DND-41 (cell line): Measurements from ENCODE around the gene CWF19L1.

Experiments used
- EZH2 ChIP-seq: IDR thresholded peaks from 3 replicates; pipeline ENCODE4 v1.6.1; 2012; ENCODE audit warnings: borderline replicate concordance, low read depth, mild to moderate bottlenecking, moderate library complexity, low read length, inconsistent platforms; ENCODE audit not compliant: severe bottlenecking
- TF ChIP-seq, protein P1 (sequence below): IDR thresholded peaks from 2 replicates; pipeline ENCODE4 v1.5.1; 2012; ENCODE audit warnings: borderline replicate concordance, low read length, moderate library complexity, mild to moderate bottlenecking; ENCODE audit not compliant: poor library complexity, severe bottlenecking; ENCODE audit errors: extremely low read depth

DNA sequence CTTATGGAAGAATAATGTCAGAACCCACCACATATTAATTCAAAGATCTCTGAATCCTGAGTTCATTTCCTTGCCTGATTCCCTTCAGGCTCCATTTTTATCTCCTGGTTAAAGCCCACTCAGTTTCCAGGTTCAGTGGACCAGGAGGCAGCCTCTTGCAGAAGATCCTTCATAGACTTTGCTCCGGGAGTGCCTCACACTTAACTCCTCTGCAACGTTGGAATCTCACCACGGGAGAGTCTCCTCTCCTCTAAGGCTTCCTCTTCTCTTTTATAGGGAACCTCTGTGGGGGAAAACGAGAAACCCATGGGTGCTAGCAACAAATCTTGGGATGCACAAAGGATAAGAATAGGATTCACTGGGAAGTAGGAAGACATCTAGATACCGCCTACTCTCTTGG lies 20.8 kb upstream of the CWF19L1 start:
- TF ChIP-seq, protein P1, sequence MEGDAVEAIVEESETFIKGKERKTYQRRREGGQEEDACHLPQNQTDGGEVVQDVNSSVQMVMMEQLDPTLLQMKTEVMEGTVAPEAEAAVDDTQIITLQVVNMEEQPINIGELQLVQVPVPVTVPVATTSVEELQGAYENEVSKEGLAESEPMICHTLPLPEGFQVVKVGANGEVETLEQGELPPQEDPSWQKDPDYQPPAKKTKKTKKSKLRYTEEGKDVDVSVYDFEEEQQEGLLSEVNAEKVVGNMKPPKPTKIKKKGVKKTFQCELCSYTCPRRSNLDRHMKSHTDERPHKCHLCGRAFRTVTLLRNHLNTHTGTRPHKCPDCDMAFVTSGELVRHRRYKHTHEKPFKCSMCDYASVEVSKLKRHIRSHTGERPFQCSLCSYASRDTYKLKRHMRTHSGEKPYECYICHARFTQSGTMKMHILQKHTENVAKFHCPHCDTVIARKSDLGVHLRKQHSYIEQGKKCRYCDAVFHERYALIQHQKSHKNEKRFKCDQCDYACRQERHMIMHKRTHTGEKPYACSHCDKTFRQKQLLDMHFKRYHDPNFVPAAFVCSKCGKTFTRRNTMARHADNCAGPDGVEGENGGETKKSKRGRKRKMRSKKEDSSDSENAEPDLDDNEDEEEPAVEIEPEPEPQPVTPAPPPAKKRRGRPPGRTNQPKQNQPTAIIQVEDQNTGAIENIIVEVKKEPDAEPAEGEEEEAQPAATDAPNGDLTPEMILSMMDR = no peak
- TF ChIP-seq EZH2 = no peak
